Ascending aorta (tissue), 2 donors: ENCODE results near the gene HELT. TPM values are rescaled to one million over a fixed set of nuclear protein-coding genes. Genes with fewer than 3 reads are reported as not detected.
"Not testable (repeated sequence)": the region's sequence is repeated elsewhere in the genome, so short reads cannot be mapped to it uniquely, and the experiment has no call there.

ENCODE experiments used
- DNase-seq, 2 donors: peaks; one replicate each; pipeline ENCODE4 v3.0.0-alpha.2; 2019; ENCODE audit warnings: low spot score in 2 of 2
- H3K27ac ChIP-seq, 2 donors: fragments of 200-600 bp; sonication (generic); one replicate each; pipeline ENCODE4 v1.5.1; 2016 to 2017; ENCODE audit warnings: mild to moderate bottlenecking in 1 of 2
- H3K27me3 ChIP-seq: fragments of 200-600 bp; sonication (generic); one replicate; pipeline ENCODE4 v1.5.1; 2017
- H3K36me3 ChIP-seq, 2 donors: fragments of 200-600 bp; sonication (generic); one replicate each; pipeline ENCODE4 v1.5.1; 2016
- H3K4me1 ChIP-seq, 2 donors: fragments of 200-600 bp; sonication (generic); one replicate each; pipeline ENCODE4 v1.5.1; 2016 to 2017; ENCODE audit warnings: mild to moderate bottlenecking in 1 of 2
- H3K4me3 ChIP-seq, 2 donors: fragments of 200-600 bp; sonication (generic); one replicate each; pipeline ENCODE4 v1.5.1; 2016 to 2017; ENCODE audit warnings: mild to moderate bottlenecking in 1 of 2
- H3K9me3 ChIP-seq, 2 donors: fragments of 200-600 bp; sonication (generic); one replicate each; pipeline ENCODE4 v1.5.1; 2016
- intact Hi-C: fragments of 100-400 bp; cut with DNase I; formaldehyde crosslinking; loops from one replicate; pipeline ENCODE4 v1.15.1; 2023
- total RNA-seq: library from RNA; depleted of rRNA; stranded (reverse); fragments of >200 nt; gene quantifications from one replicate; pipeline ENCODE4 v1.1.0, GENCODE V29; 2016
- TF ChIP-seq, protein P1 (sequence below), 3 experiments: fragments of 200-600 bp in 2 of 3; fragments of 450-650 bp in 1 of 3; sonication (generic) in 2 of 3; IDR thresholded peaks; one replicate each; pipeline ENCODE4 v1.5.1; 2016 to 2019; ENCODE audit warnings: antibody characterized with exemption in 3 of 3, mild to moderate bottlenecking in 1 of 3, moderate library complexity in 1 of 3

The HELT gene
- total RNA-seq, result not detected

- H3K36me3 ChIP-seq, result no peaks in the 10 kb centered on the region
- peak within 1 kb of the TSS; percentile 42 to 58 for H3K4me3 ChIP-seq
- no peaks in the 10 kb centered on the region for H3K9me3 ChIP-seq
- H3K4me1 ChIP-seq, result peaks cover 3 to 23% of the 10 kb centered on the region in 2 donors
- intact Hi-C loops, result no loop called here
- TF ChIP-seq, protein P1, sequence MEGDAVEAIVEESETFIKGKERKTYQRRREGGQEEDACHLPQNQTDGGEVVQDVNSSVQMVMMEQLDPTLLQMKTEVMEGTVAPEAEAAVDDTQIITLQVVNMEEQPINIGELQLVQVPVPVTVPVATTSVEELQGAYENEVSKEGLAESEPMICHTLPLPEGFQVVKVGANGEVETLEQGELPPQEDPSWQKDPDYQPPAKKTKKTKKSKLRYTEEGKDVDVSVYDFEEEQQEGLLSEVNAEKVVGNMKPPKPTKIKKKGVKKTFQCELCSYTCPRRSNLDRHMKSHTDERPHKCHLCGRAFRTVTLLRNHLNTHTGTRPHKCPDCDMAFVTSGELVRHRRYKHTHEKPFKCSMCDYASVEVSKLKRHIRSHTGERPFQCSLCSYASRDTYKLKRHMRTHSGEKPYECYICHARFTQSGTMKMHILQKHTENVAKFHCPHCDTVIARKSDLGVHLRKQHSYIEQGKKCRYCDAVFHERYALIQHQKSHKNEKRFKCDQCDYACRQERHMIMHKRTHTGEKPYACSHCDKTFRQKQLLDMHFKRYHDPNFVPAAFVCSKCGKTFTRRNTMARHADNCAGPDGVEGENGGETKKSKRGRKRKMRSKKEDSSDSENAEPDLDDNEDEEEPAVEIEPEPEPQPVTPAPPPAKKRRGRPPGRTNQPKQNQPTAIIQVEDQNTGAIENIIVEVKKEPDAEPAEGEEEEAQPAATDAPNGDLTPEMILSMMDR (IDR thresholded peaks at IDR 0.05), result no peak
- DNase-seq, result no peak
- no peak within 1 kb of the TSS for H3K27ac ChIP-seq
- H3K27me3 ChIP-seq, result peaks cover 14% of the 10 kb centered on the region
Measured at GRCh38 chr4:185017964-185018772, at the start of gene HELT. HELT (plus strand) TSS chr4:185018490; CDS start chr4:185018929, 439 bp downstream.

- TF ChIP-seq, protein P1 (IDR thresholded peaks at IDR 0.05), result no peak
Measured at GRCh38 chr4:184968784-184969201, 49.5 kb upstream of the HELT start.

DNA sequence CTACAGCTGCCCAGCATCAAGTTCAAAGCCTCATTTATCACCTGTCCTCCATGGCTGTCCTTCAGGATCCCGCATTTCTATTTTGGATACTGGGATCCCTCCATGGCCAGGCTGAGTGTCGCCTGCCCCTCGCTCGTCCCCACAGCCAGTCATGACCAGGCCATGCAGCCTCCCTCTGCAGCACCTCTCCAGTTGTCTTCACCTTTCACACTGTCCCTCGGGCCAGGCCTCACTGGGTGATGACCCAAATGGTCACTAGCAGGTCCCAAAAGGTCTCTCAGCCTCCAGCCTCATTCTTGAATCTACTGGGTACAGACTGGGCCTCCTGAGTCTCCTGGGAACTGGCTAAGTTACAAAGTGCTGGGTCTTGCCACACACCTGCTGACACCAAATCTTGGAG, 48.7 kb upstream of the HELT start:
- H3K27ac ChIP-seq, result no peak overlapping the region
- intact Hi-C loops, result no loop called here
- TF ChIP-seq, protein P1 (IDR thresholded peaks at IDR 0.05), result no peak
- no peaks in the 10 kb centered on the region for H3K9me3 ChIP-seq
- no peak for DNase-seq
- H3K36me3 ChIP-seq, result no peaks in the 10 kb centered on the region
- H3K27me3 ChIP-seq, result no peaks in the 10 kb centered on the region
- no peak overlapping the region for H3K4me3 ChIP-seq
- H3K4me1 ChIP-seq, result no peaks in the 10 kb centered on the region

More at GRCh38 chr4:184968784-184969201, 49.5 kb upstream of the HELT start:
- no peak overlapping the region for H3K27ac ChIP-seq
- H3K4me1 ChIP-seq, result no peaks in the 10 kb centered on the region
- no peak overlapping the region for H3K4me3 ChIP-seq
- no peaks in the 10 kb centered on the region for H3K9me3 ChIP-seq
- intact Hi-C loops, result no loop called here
- DNase-seq, result no peak
- H3K36me3 ChIP-seq, result no peaks in the 10 kb centered on the region
- H3K27me3 ChIP-seq, result no peaks in the 10 kb centered on the region

DNA sequence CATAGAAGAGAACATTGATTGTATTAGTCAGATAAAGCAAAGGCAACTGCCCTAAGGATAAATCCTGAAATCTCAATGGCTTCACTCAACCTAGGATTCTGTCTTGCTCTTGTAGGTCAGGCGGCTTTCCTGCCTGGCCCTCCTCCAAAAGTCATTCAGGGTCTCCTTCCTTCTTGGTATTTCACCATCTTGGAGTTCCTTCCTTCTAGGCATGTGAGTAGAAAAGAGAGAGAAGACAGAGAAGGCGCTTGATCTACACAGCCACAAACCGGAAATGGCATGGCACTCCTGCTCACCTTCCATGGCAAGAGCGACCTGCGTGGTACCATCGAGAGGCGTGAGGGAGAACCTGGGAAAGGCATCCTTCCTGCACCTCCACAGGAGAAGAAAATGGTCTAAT, 45.3 kb upstream of the HELT start:
- H3K4me3 ChIP-seq, result no peak overlapping the region
- DNase-seq, result no peak
- intact Hi-C loops, result no loop called here
- H3K36me3 ChIP-seq, result no peaks in the 10 kb centered on the region
- H3K4me1 ChIP-seq, result no peaks in the 10 kb centered on the region
- no peaks in the 10 kb centered on the region for H3K9me3 ChIP-seq
- TF ChIP-seq, protein P1 (IDR thresholded peaks at IDR 0.05), result no peak
- H3K27ac ChIP-seq, result no peak overlapping the region
- H3K27me3 ChIP-seq, result no peaks in the 10 kb centered on the region

GRCh38 chr4:184976348-184976747, 41.9 kb upstream of the HELT start:
- intact Hi-C loops, H3K9me3 ChIP-seq, H3K4me3 ChIP-seq, H3K36me3 ChIP-seq, H3K27me3 ChIP-seq, H3K27ac ChIP-seq, DNase-seq, H3K4me1 ChIP-seq: not testable (repeated sequence)

DNA sequence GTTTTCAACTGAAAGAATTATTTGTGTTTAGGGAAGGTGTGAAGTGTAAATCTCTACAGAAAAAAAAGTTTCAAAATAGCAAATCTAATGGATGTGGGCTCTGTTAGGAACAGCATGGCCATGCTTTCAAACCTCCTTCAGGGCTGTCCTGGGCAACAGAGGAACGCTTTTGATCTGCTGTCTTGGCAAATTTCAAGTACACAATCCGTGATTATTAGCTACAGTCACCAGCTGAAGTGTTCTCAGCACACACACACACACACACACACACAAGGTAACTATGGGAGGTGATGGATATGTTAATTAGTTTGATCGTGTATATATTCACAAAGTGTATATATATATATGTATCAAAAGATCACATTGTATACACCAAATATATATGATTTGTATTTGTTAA, 40.5 kb upstream of the HELT start:
- H3K9me3 ChIP-seq, result no peaks in the 10 kb centered on the region

More for the DNA sequence above, 40.5 kb upstream of the HELT start:
- H3K27ac ChIP-seq, result no peak overlapping the region
- no peaks in the 10 kb centered on the region for H3K4me1 ChIP-seq
- no peaks in the 10 kb centered on the region for H3K36me3 ChIP-seq
- no peak overlapping the region for H3K4me3 ChIP-seq
- intact Hi-C loops, result no loop called here
- TF ChIP-seq, protein P1 (IDR thresholded peaks at IDR 0.05), result no peak
- H3K27me3 ChIP-seq, result no peaks in the 10 kb centered on the region
- DNase-seq, result no peak
